ENCODE results near the gene TIAM1.

- TF ChIP-seq CTCF (conservative IDR thresholded peaks at IDR 0.05) (no peak), ZFX (IDR thresholded peaks at IDR 0.05) (no peak)
Measured at GRCh38 chr21:31342348-31342747, 1.7 kb downstream of the TIAM1 start.
